ENCODE results near the gene TGFA. TPM values are rescaled to one million over a fixed set of nuclear protein-coding genes. Genes with fewer than 3 reads are reported as not detected.

TGFA gene
- total RNA-seq, 1 experiment from 2014 or later = 50.1 TPM

DNA sequence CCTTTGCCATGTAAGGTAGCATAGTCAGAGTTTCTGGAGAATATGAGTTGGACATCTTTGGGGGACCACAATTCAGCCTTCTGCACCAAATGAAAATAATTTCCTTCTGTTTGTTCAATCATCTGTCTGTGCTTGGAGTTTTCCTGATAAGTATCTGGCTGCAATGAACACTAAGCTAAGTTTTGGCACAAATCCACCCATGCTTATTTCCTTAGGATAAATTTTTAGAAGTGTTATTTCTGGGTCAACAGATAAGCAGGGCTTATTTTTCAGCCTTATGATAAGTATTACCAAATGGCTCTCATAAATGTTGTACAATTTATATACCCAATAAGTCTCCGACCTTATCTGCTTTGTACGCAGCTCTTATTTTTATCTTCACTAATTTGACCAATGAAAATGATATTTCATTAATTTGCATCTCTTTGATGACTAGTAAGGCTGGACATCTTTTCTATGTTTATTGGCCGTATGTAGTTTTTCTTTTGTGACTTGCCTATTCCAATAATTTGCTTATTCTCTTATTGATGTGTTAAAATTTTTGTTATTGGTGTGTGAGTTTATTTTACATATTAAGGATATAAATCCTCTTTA is 59.2 kb downstream of the TGFA start:
- ChIA-PET POLR2A (no interaction called here), CTCF (no interaction called here), RAD21 (ENCODE audit: low non-redundant PET in 1 of 2, low total read pairs in 2 of 2, uncharacterized antibody in 2 of 2, unreplicated experiment in 2 of 2) (no interaction called here)

DNA sequence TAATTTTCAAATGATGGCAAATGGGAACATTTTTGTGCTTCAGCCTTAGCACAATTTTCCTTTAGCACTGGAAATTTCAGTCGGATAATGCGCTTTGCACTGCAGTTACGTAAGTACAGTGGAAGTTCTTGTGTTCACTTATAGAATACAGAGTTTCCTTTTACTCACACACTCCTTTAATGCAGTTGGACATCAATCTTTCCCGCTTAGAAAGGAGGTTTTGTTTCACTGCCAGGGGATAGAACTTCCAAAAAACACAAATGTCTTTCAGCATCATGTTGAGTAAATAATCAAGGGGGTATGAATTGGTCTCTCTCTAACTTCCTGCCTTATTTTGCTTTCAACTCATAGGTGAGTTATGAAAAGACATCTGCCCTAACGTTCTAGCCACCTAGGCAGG is 63.2 kb downstream of the TGFA start:
- Histone ChIP-seq H3K27me3 (ENCODE audit: insufficient read depth, low read length) (no peaks in the 10 kb centered on the region), H3K9ac (ENCODE audit: low read length) (no peak overlapping the region), H3K4me3 (replicated peaks in 1 of 2; ENCODE audit: low read depth in 1 of 2, low read length in 2 of 2) (no peak overlapping the region), H3K4me2 (ENCODE audit: low read length) (no peak overlapping the region), H4K20me1 (ENCODE audit: insufficient read depth) (no peaks in the 10 kb centered on the region), H3K27ac (ENCODE audit: low read depth, low read length) (no peak overlapping the region), H2AFZ (ENCODE audit: low read depth, low read length, poor library complexity, severe bottlenecking) (no peak overlapping the region), H3K4me1 (ENCODE audit: control insufficient read depth in 1 of 2, insufficient read depth in 2 of 2, low read length in 2 of 2) (peaks cover 7% of the 10 kb centered on the region in 2 experiments; a peak in 3 of 4 replicates), H3K79me2 (ENCODE audit: insufficient read depth, low read length) (no peaks in the 10 kb centered on the region; the same call in 1 of the 2 replicates), H3K9me3 (ENCODE audit: control insufficient read depth in 1 of 2, insufficient read depth in 1 of 2, low read depth in 1 of 2, low read length in 2 of 2) (no peaks in the 10 kb centered on the region), H3K36me3 (ENCODE audit: control insufficient read depth in 1 of 2, insufficient read depth in 2 of 2, low read length in 2 of 2) (no peaks in the 10 kb centered on the region), H3K9me2 (ENCODE audit: insufficient read depth) (no peaks in the 10 kb centered on the region)
- ChIA-PET RAD21 (ENCODE audit: low non-redundant PET in 1 of 2, low total read pairs in 2 of 2, uncharacterized antibody in 2 of 2, unreplicated experiment in 2 of 2) (no interaction called here), CTCF (no interaction called here), POLR2A (no interaction called here)
- intact Hi-C loops (cut with micrococcal nuclease) = no loop called here
- no TSS peak for BruUV-seq (replicated peaks)
- ATAC-seq (no peak), DNase-seq (ENCODE audit: low read depth, low spot score) (no peak)
- TF ChIP-seq, protein P1, sequence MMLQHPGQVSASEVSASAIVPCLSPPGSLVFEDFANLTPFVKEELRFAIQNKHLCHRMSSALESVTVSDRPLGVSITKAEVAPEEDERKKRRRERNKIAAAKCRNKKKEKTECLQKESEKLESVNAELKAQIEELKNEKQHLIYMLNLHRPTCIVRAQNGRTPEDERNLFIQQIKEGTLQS (IDR thresholded peaks at IDR 0.05) = no peak
- TF ChIP-seq POLR2A (IDR thresholded peaks at IDR 0.05; ENCODE audit: borderline replicate concordance, extremely low read depth, insufficient read depth, insufficient read length) (no peak), YY1 (IDR thresholded peaks at IDR 0.05; ENCODE audit: extremely low read depth, insufficient replicate concordance, low read depth, low read length) (no peak), JUND (IDR thresholded peaks at IDR 0.05) (no peak)
- TF ChIP-seq, protein P2, sequence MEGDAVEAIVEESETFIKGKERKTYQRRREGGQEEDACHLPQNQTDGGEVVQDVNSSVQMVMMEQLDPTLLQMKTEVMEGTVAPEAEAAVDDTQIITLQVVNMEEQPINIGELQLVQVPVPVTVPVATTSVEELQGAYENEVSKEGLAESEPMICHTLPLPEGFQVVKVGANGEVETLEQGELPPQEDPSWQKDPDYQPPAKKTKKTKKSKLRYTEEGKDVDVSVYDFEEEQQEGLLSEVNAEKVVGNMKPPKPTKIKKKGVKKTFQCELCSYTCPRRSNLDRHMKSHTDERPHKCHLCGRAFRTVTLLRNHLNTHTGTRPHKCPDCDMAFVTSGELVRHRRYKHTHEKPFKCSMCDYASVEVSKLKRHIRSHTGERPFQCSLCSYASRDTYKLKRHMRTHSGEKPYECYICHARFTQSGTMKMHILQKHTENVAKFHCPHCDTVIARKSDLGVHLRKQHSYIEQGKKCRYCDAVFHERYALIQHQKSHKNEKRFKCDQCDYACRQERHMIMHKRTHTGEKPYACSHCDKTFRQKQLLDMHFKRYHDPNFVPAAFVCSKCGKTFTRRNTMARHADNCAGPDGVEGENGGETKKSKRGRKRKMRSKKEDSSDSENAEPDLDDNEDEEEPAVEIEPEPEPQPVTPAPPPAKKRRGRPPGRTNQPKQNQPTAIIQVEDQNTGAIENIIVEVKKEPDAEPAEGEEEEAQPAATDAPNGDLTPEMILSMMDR (IDR thresholded peaks at IDR 0.05 in 2 of 3, conservative IDR thresholded peaks at IDR 0.05 in 1 of 3; ENCODE audit: borderline replicate concordance in 1 of 3, insufficient read depth in 1 of 3, low read depth in 2 of 3, low read length in 2 of 3) = no peak

More for the DNA sequence above, 59.2 kb downstream of the TGFA start:
- no peaks in the 10 kb centered on the region for H3K27me3 ChIP-seq (ENCODE audit: insufficient read depth, low read length)
- peaks cover 13 to 23% of the 10 kb centered on the region in 2 experiments for H3K4me1 ChIP-seq (ENCODE audit: control insufficient read depth in 1 of 2, insufficient read depth in 2 of 2, low read length in 2 of 2)
- no peak overlapping the region for H3K27ac ChIP-seq (ENCODE audit: low read depth, low read length)
- no peaks in the 10 kb centered on the region for H3K9me3 ChIP-seq (ENCODE audit: control insufficient read depth in 1 of 2, insufficient read depth in 1 of 2, low read depth in 1 of 2, low read length in 2 of 2)
- H3K36me3 ChIP-seq (ENCODE audit: control insufficient read depth in 1 of 2, insufficient read depth in 2 of 2, low read length in 2 of 2) = no peaks in the 10 kb centered on the region
- no peak overlapping the region for H3K4me2 ChIP-seq (ENCODE audit: low read length)
- DNase-seq (ENCODE audit: low read depth, low spot score) (no peak), ATAC-seq (no peak)
- no peak overlapping the region for H2AFZ ChIP-seq (ENCODE audit: low read depth, low read length, poor library complexity, severe bottlenecking)
- BruUV-seq (replicated peaks) = no TSS peak
- H3K79me2 ChIP-seq (ENCODE audit: insufficient read depth, low read length) = no peaks in the 10 kb centered on the region; the same call in 1 of the 2 replicates
- no peak overlapping the region for H3K4me3 ChIP-seq (replicated peaks in 1 of 2; ENCODE audit: low read depth in 1 of 2, low read length in 2 of 2)
- no peaks in the 10 kb centered on the region for H3K9me2 ChIP-seq (ENCODE audit: insufficient read depth)
- TF ChIP-seq, protein P3, sequence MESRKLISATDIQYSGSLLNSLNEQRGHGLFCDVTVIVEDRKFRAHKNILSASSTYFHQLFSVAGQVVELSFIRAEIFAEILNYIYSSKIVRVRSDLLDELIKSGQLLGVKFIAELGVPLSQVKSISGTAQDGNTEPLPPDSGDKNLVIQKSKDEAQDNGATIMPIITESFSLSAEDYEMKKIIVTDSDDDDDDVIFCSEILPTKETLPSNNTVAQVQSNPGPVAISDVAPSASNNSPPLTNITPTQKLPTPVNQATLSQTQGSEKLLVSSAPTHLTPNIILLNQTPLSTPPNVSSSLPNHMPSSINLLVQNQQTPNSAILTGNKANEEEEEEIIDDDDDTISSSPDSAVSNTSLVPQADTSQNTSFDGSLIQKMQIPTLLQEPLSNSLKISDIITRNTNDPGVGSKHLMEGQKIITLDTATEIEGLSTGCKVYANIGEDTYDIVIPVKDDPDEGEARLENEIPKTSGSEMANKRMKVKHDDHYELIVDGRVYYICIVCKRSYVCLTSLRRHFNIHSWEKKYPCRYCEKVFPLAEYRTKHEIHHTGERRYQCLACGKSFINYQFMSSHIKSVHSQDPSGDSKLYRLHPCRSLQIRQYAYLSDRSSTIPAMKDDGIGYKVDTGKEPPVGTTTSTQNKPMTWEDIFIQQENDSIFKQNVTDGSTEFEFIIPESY (IDR thresholded peaks at IDR 0.05; ENCODE audit: extremely low read depth, insufficient replicate concordance, low read length) = no peak
- TF ChIP-seq YY1 (IDR thresholded peaks at IDR 0.05; ENCODE audit: extremely low read depth, insufficient replicate concordance, low read depth, low read length) = no peak
- H3K9ac ChIP-seq (ENCODE audit: low read length) = no peak overlapping the region
- no peaks in the 10 kb centered on the region for H4K20me1 ChIP-seq (ENCODE audit: insufficient read depth)
- intact Hi-C loops (cut with micrococcal nuclease) = no loop called here

All from HCT116 (cell line).